NOMO-1 (cell line): ENCODE results near the gene ZSWIM6.

Experiments
- DNase-seq, 2 experiments: peaks; one replicate each; lab custom pipeline; 2025; ENCODE audit not compliant: unreplicated experiment in 2 of 2; lab: John Stamatoyannopoulos, UW

Gene ZSWIM6

GRCh38 chr5:61431923-61432620, 100.0 kb downstream of the ZSWIM6 start:
- no peak for DNase-seq

- DNase-seq: no peak
Measured at GRCh38 chr5:61435368-61435767, 103.3 kb downstream of the ZSWIM6 start.

- no peak for DNase-seq
Measured at GRCh38 chr5:61438298-61438970, 106.4 kb downstream of the ZSWIM6 start.

- no peak for DNase-seq
Measured at GRCh38 chr5:61440086-61440485, 108.0 kb downstream of the ZSWIM6 start.

GRCh38 chr5:61440596-61440995, 108.5 kb downstream of the ZSWIM6 start:
- no peak for DNase-seq

GRCh38 chr5:61441742-61442141, 109.7 kb downstream of the ZSWIM6 start:
- no peak for DNase-seq

- DNase-seq: no peak
Measured at GRCh38 chr5:61447780-61448495, 115.9 kb downstream of the ZSWIM6 start.

- no peak for DNase-seq
Measured at GRCh38 chr5:61449804-61450492, 117.9 kb downstream of the ZSWIM6 start.

GRCh38 chr5:61450493-61451279, 118.6 kb downstream of the ZSWIM6 start:
- no peak for DNase-seq

- DNase-seq: no peak
Measured at GRCh38 chr5:61455179-61456006, 123.3 kb downstream of the ZSWIM6 start.

- DNase-seq: no peak
Measured at GRCh38 chr5:61460471-61460870, 128.4 kb downstream of the ZSWIM6 start.

GRCh38 chr5:61461417-61461816, 129.4 kb downstream of the ZSWIM6 start:
- no peak for DNase-seq

GRCh38 chr5:61461926-61462325, 129.9 kb downstream of the ZSWIM6 start:
- DNase-seq: no peak

GRCh38 chr5:61463596-61463995, 131.5 kb downstream of the ZSWIM6 start:
- DNase-seq: no peak

GRCh38 chr5:61464512-61464911, 132.5 kb downstream of the ZSWIM6 start:
- DNase-seq: no peak

GRCh38 chr5:61465066-61465465, 133.0 kb downstream of the ZSWIM6 start:
- DNase-seq: no peak

- no peak for DNase-seq
Measured at GRCh38 chr5:61465496-61465895, 133.4 kb downstream of the ZSWIM6 start.

GRCh38 chr5:61466017-61466416, 134.0 kb downstream of the ZSWIM6 start:
- DNase-seq: no peak

GRCh38 chr5:61467766-61468482, 135.9 kb downstream of the ZSWIM6 start:
- DNase-seq: no peak
